NCI-H345 (cell line): Measurements from ENCODE around the gene TNS3.

ENCODE experiments used
- DNase-seq: peaks from one replicate; lab custom pipeline; 2025; lab: John Stamatoyannopoulos, UW

TNS3 gene

GRCh38 chr7:47384755-47385535 lies 197.0 kb downstream of the TNS3 start:
- DNase-seq, result no peak

- DNase-seq, result no peak
These were observed 198.0 kb downstream of the TNS3 start for GRCh38 chr7:47383696-47384445.

GRCh38 chr7:47383072-47383471 lies 198.8 kb downstream of the TNS3 start:
- no peak for DNase-seq

- DNase-seq, result peak; percentile 39
These were observed 199.7 kb downstream of the TNS3 start for GRCh38 chr7:47382200-47382599.

- DNase-seq, result no peak
These were observed 200.8 kb downstream of the TNS3 start for GRCh38 chr7:47381134-47381495.

- DNase-seq, result peak; percentile 19
These were observed 201.4 kb downstream of the TNS3 start for GRCh38 chr7:47380325-47381133.

- no peak for DNase-seq
These were observed 202.1 kb downstream of the TNS3 start for GRCh38 chr7:47379629-47380324.

- DNase-seq, result no peak
These were observed 203.0 kb downstream of the TNS3 start for GRCh38 chr7:47378728-47379395.

- DNase-seq, result no peak
These were observed 204.2 kb downstream of the TNS3 start for GRCh38 chr7:47377741-47378140.

GRCh38 chr7:47376991-47377616 lies 204.8 kb downstream of the TNS3 start:
- DNase-seq, result no peak

- DNase-seq, result no peak
These were observed 206.6 kb downstream of the TNS3 start for GRCh38 chr7:47375121-47375938.

GRCh38 chr7:47374538-47374937 lies 207.4 kb downstream of the TNS3 start:
- no peak for DNase-seq

- peak; percentile 53 for DNase-seq
These were observed 207.9 kb downstream of the TNS3 start for GRCh38 chr7:47373871-47374451.

- DNase-seq, result peak; percentile 94
These were observed 210.1 kb downstream of the TNS3 start for GRCh38 chr7:47371733-47372368.

- no peak for DNase-seq
These were observed 210.6 kb downstream of the TNS3 start for GRCh38 chr7:47371317-47371716.

- no peak for DNase-seq
These were observed 211.4 kb downstream of the TNS3 start for GRCh38 chr7:47370461-47371042.

- no peak for DNase-seq
These were observed 212.2 kb downstream of the TNS3 start for GRCh38 chr7:47369736-47370135.

- no peak for DNase-seq
These were observed 213.6 kb downstream of the TNS3 start for GRCh38 chr7:47368190-47368812.
